HEK293T (cell line): Measurements from ENCODE around the gene CLRN1.

Experiments
- BHLHE40 ChIP-seq: fragments of 450-650 bp; IDR thresholded peaks from 2 replicates; pipeline ENCODE4 v1.6.1; 2016; ENCODE audit warnings: mild to moderate bottlenecking, moderate library complexity, borderline replicate concordance
- CTBP1 ChIP-seq: fragments of 450-650 bp; IDR thresholded peaks from 2 replicates; pipeline ENCODE4 v1.6.1; 2016; ENCODE audit warnings: borderline replicate concordance
- ELF4 ChIP-seq: fragments of 450-650 bp; IDR thresholded peaks from 2 replicates; pipeline ENCODE4 v1.6.1; 2017; ENCODE audit warnings: antibody characterized with exemption
- FOXA1 ChIP-seq: fragments of 450-650 bp; IDR thresholded peaks from 2 replicates; pipeline ENCODE4 v1.6.1; 2016; ENCODE audit warnings: mild to moderate bottlenecking
- FOXK2 ChIP-seq: fragments of 450-650 bp; IDR thresholded peaks from 2 replicates; pipeline ENCODE4 v1.6.1; 2016; ENCODE audit warnings: mild to moderate bottlenecking
- FOXM1 ChIP-seq: fragments of 450-650 bp; IDR thresholded peaks from 2 replicates; pipeline ENCODE4 v1.6.1; 2017; ENCODE audit warnings: mild to moderate bottlenecking, borderline replicate concordance
- NFRKB ChIP-seq: fragments of 450-650 bp; IDR thresholded peaks from 2 replicates; pipeline ENCODE4 v1.6.1; 2016; ENCODE audit warnings: mild to moderate bottlenecking, moderate library complexity
- SP1 ChIP-seq: fragments of 450-650 bp; IDR thresholded peaks from 2 replicates; pipeline ENCODE4 v1.6.1; 2017
- SUZ12 ChIP-seq: fragments of 450-650 bp; IDR thresholded peaks from 2 replicates; pipeline ENCODE4 v1.6.1; 2016; ENCODE audit warnings: mild to moderate bottlenecking
- TARDBP ChIP-seq: fragments of 450-650 bp; IDR thresholded peaks from 2 replicates; pipeline ENCODE4 v1.6.1; 2016
- ZNF384 ChIP-seq: fragments of 450-650 bp; IDR thresholded peaks from 2 replicates; pipeline ENCODE4 v1.6.1; 2016

- TF ChIP-seq TARDBP = no peak
- no peak for TF ChIP-seq FOXM1
- TF ChIP-seq ELF4 = no peak
- no peak for TF ChIP-seq FOXK2
- TF ChIP-seq SP1 = no peak
- TF ChIP-seq BHLHE40 = no peak
- TF ChIP-seq ZNF384 = no peak
- no peak for TF ChIP-seq CTBP1
- no peak for TF ChIP-seq NFRKB
- no peak for TF ChIP-seq FOXA1
- TF ChIP-seq SUZ12 = no peak
Observed at GRCh38 chr3:150965436-150965835, 7.1 kb downstream of the CLRN1 start.
